ENCODE results near the gene MRNIP. TPM values are rescaled to one million over a fixed set of nuclear protein-coding genes. Genes with fewer than 3 reads are reported as not detected.
A peak's percentile ranks its signal among the peaks of the same experiment; 100 is the strongest.

MRNIP gene
- total RNA-seq, 3 donors from 2014 or later = 20.8 to 38.3 (median 27.5) TPM

DNA sequence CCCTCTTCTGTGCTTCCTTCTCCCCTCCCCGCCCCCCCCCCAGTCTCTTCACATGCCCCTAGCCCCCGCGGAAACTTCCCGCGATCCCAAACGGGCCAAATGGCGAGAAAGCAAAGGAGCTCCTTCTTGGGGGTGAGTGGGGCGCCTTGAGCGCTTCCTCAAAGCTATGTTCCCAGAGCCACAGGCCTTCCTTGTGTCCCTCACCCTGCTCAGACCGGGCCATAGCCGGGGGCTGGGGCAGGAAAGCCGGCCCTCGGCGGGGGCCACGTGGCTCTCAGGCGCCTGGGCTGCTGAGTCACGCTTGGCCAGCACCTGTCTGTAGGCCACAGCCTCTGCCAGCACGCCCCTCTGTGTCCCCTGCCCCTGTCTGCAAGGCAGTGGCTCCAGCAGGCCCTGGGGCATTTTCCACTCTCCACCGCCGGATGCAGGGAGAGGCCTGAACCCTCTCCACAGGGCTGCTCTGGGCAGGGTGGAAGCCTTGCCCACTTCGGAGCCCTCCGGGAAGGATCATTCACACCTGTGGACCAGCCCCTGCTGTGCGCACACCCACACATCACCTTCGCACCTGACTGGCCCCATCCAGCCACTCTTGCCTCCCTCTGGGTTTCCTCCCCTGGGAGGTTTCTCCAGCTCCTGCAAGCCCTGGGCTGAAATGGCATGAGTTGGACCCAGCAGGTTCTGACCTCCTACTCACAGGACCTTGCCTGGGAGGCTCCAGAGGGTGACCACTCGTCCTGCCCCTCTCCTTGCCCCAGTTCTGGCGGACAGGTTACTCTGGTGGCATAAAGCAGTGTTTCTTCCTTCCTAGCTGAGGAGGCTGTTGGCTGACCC is 39.1 kb downstream of the MRNIP start:
- Histone ChIP-seq H3K36me3 (ENCODE audit: low read depth) (peaks cover 3% of the 10 kb centered on the region), H3K4me1 (ENCODE audit: low read depth) (peaks cover 60% of the 10 kb centered on the region), H3K4me3 (no peak overlapping the region), H3K9me3 (no peaks in the 10 kb centered on the region)
- peak; percentile 71 to 88 (median 82) for DNase-seq
- intact Hi-C loops (cut with DNase I, micrococcal nuclease) = no loop called here
- peak; percentile 42 for ATAC-seq
- TF ChIP-seq, protein P1, sequence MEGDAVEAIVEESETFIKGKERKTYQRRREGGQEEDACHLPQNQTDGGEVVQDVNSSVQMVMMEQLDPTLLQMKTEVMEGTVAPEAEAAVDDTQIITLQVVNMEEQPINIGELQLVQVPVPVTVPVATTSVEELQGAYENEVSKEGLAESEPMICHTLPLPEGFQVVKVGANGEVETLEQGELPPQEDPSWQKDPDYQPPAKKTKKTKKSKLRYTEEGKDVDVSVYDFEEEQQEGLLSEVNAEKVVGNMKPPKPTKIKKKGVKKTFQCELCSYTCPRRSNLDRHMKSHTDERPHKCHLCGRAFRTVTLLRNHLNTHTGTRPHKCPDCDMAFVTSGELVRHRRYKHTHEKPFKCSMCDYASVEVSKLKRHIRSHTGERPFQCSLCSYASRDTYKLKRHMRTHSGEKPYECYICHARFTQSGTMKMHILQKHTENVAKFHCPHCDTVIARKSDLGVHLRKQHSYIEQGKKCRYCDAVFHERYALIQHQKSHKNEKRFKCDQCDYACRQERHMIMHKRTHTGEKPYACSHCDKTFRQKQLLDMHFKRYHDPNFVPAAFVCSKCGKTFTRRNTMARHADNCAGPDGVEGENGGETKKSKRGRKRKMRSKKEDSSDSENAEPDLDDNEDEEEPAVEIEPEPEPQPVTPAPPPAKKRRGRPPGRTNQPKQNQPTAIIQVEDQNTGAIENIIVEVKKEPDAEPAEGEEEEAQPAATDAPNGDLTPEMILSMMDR (IDR thresholded peaks at IDR 0.05) = no peak

DNA sequence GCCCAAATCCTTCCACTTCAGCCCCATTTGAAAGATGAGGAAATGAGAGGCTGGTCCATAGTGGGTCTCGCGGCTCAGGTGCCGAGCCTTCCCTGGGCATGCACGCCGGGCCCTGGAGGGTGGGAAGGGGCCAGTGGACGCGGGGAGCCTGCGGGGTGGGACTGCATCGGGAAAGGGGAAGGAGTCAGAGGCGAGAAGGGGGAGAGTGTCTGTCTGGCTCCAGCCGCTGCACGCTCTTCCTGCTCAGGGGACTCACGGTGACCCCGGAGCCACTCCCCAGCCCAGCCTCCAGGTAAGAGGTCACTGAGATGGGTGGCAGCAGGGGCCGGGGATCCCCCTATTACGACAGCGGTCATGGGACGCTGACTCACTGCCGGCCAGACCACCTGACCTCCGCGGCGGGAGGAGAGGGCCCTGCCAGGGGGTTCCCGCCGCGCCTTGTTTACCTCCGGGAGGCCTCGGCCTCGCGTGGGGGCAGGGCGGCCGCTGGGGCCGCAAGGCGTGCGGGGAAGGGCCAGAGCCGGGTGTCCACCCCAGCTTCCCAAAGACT is 39.8 kb downstream of the MRNIP start:
- intact Hi-C loops (cut with DNase I, micrococcal nuclease) = no loop called here
- DNase-seq (peak; percentile 96 to 98 (median 96)), ATAC-seq (peak; percentile 76)
- no peaks in the 10 kb centered on the region for H3K9me3 ChIP-seq
- H3K36me3 ChIP-seq (ENCODE audit: low read depth) = no peaks in the 10 kb centered on the region
- TF ChIP-seq, protein P1 (IDR thresholded peaks at IDR 0.05) = no peak
- H3K4me3 ChIP-seq = no peak overlapping the region
- peaks cover 53% of the 10 kb centered on the region for H3K4me1 ChIP-seq (ENCODE audit: low read depth)

DNA sequence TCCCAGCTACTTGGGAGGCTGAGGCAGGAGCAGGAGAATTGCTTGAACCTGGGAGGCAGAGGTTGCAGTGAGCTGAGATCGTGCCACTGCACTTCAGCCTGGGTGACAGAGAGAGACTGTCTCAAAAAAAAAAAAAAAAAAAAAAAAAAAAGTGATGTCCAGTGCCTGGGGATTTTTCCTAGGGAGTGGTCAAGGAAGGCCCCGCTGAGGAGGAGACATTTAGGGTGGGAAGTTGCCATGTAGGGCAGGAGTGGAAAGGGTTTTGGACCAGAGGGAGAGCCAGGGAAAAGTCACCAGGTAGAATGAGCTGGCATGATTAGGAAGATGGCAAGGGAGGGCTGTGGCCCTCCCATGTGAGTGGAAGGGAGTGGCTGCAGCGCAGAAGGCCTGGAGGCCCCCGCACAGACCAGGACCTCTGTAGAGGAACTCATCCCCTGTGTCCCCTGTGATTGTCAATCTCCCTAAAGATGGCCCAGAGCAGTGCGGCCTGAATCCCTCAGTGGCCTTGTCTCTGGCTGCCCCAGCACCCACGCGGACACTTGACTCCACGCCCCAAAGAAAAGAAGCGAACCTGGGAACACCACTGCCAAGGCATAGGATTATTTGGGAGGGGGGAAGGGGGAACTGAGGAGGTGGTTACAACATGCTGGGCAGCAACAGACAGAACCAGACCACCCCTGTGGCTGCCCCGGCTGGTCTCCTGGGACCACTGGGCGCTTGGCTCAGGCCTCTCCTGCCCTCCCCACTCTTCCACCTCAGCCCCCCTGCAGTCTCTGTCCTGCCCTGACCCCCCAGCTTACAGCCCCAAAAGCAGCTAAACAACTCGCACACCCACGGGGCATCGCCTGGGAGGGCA is 40.5 kb downstream of the MRNIP start:
- TF ChIP-seq, protein P1 (IDR thresholded peaks at IDR 0.05) = no peak
- Histone ChIP-seq H3K4me1 (ENCODE audit: low read depth) (peaks cover 47% of the 10 kb centered on the region), H3K36me3 (ENCODE audit: low read depth) (no peaks in the 10 kb centered on the region), H3K4me3 (no peak overlapping the region), H3K9me3 (no peaks in the 10 kb centered on the region)
- DNase-seq = peak in 2 of 3 donors; percentile 52 to 60
- no peak for ATAC-seq
- intact Hi-C loops (cut with DNase I, micrococcal nuclease) = no loop called here

DNA sequence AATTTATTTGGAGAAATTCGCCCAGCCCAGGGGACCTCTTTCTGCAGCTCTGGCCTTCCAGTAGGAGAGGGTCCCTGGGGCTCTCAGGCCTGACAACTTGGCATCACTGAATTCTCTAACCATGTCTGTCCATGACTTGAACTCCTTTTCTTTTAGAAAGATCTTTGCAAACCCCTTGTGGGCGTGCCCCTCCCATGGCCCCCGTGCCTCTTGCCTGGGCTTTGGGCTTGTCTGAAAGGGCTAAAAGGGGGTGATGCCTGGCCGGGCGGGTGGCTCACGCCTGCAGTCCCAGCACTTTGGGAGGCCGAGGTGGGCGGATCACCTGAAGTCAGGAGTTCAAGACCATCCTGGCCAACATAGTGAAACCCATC is 41.2 kb downstream of the MRNIP start:
- Histone ChIP-seq H3K4me1 (ENCODE audit: low read depth) (peaks cover 40% of the 10 kb centered on the region), H3K36me3 (ENCODE audit: low read depth) (no peaks in the 10 kb centered on the region), H3K4me3 (no peak overlapping the region), H3K9me3 (no peaks in the 10 kb centered on the region)
- TF ChIP-seq, protein P1 (IDR thresholded peaks at IDR 0.05) = no peak
- ATAC-seq (no peak), DNase-seq (peak in 2 of 3 donors; percentile 51 to 63)
- intact Hi-C loops (cut with DNase I, micrococcal nuclease) = no loop called here

DNA sequence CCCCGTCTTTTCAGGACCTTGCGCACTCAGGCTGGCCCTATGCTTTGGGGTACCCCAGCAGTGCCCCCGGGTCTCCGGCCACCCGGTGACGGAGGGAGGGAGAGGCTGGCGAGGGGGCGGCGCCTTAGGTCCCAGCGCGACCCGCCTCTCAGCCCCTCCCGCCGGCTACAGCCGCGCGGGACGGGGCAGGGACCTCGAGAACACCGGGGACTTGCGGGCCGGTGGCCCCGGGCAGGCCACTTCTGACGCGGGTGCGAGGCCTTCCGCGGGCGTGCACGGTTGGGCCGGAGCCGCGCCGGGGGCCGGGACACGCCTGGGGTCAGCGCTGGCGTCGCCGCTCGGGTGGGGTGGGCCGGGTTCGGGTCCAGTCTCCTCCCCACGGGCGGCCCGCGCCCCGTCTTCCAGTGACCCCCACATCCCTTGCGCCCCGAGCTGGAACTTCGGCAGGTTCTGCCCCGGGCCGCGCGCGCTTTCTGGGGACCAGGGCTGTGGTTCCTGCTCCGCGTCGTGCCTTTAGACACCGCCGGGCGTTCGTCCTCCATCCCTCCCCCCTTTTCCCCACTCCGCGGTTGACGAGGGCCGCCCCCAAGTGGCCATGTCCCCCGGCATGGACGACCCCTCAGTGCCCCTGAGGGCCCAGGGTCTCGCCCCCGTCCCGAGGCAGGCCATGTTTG is 41.7 kb downstream of the MRNIP start:
- TF ChIP-seq, protein P1 (IDR thresholded peaks at IDR 0.05) = no peak
- peak in 2 of 3 donors; percentile 68 for DNase-seq
- no peaks in the 10 kb centered on the region for H3K9me3 ChIP-seq
- ATAC-seq = no peak
- H3K36me3 ChIP-seq (ENCODE audit: low read depth) = no peaks in the 10 kb centered on the region
- intact Hi-C loops (cut with DNase I, micrococcal nuclease) = no loop called here
- no peak overlapping the region for H3K4me3 ChIP-seq
- peaks cover 35% of the 10 kb centered on the region for H3K4me1 ChIP-seq (ENCODE audit: low read depth)

All from mucosa of descending colon (tissue), 3 donors.